Measurements from ENCODE around the gene RBP4. TPM values are rescaled to one million over a fixed set of nuclear protein-coding genes. Genes with fewer than 3 reads are reported as not detected.

Gene RBP4
- total RNA-seq, 4 donors from 2014 or later = 1.7 TPM; not detected in 3

DNA sequence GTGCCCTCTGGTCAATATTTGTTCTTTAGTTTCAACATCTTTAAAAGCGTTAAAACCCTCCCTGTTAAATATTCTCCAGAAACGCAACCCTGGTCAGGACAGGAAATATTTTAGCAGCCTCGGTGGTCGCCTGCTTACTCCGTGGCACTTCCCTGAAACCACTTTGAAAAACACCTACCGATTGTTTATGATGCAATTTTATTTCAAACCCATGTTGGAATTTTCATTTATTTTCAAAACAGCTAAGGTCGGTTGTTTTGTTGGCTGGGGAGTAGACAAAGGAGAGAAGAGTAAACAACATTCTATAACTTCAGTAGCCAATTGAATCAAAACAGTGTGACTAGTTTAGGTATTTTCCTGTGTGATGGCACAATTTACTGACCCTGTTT lies 733 bp upstream of the RBP4 start:
- intact Hi-C loops (cut with DNase I) = no loop called here
- Histone ChIP-seq H3K4me3 (peak overlapping the region in 1 of 4 donors; percentile 59), H3K27ac (no peak overlapping the region), H3K4me1 (peaks cover 3 to 15% (median 9%) of the 10 kb centered on the region in 3 donors), H3K36me3 (no peaks in the 10 kb centered on the region), H3K27me3 (peaks cover 0 to 72% (median 7%) of the 10 kb centered on the region in 4 donors), H3K9me3 (no peaks in the 10 kb centered on the region)
- DNase-seq = no peak
- TF ChIP-seq POLR2A (IDR thresholded peaks at IDR 0.05) = no peak
- TF ChIP-seq, protein P1, sequence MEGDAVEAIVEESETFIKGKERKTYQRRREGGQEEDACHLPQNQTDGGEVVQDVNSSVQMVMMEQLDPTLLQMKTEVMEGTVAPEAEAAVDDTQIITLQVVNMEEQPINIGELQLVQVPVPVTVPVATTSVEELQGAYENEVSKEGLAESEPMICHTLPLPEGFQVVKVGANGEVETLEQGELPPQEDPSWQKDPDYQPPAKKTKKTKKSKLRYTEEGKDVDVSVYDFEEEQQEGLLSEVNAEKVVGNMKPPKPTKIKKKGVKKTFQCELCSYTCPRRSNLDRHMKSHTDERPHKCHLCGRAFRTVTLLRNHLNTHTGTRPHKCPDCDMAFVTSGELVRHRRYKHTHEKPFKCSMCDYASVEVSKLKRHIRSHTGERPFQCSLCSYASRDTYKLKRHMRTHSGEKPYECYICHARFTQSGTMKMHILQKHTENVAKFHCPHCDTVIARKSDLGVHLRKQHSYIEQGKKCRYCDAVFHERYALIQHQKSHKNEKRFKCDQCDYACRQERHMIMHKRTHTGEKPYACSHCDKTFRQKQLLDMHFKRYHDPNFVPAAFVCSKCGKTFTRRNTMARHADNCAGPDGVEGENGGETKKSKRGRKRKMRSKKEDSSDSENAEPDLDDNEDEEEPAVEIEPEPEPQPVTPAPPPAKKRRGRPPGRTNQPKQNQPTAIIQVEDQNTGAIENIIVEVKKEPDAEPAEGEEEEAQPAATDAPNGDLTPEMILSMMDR (IDR thresholded peaks at IDR 0.05) = no peak
- 15 to 23% methylated on average over 7 of the region's 7 CpGs for whole genome bisulfite sequencing, 2 donors

DNA sequence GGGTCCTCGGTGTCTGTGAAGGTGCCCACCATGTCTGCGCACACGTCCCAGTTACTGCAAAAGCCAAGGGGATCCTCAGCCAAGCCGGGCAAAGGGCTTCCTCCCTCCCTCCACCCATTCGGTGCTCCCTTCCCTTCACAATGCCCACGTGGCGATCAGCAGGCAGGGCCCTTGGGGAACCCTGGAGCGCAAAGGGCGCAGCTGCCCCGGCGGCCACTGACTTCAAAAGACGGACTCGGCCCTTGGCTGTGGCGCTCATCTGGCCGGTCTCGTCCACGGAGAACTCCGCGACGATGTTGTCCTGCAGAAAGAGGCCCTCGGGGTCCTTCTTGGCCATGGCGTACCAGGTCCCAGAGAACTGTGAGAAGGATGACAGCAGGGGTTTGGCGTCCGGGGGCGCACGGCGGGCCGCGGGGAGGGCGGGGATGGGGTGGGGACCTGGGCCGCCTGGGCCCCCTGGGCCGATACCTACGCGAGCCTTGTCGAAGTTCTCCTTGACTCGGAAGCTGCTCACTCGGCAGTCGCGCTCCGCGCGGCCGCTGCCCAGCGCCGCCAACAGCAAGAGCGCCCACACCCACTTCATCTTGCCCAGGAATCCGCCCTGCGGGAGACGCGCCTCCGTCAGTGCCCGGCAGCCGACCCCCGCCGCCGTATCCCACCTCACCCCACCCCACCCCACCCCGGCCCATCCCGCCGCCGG lies 439 bp downstream of the RBP4 start:
- H3K4me1 ChIP-seq = peaks cover 3 to 15% (median 9%) of the 10 kb centered on the region in 3 donors
- TF ChIP-seq POLR2A (IDR thresholded peaks at IDR 0.05) = no peak
- TF ChIP-seq, protein P1 (IDR thresholded peaks at IDR 0.05) = no peak
- no peaks in the 10 kb centered on the region for H3K9me3 ChIP-seq
- peaks cover 0 to 69% (median 7%) of the 10 kb centered on the region in 4 donors for H3K27me3 ChIP-seq
- H3K27ac ChIP-seq = no peak overlapping the region
- H3K36me3 ChIP-seq = no peaks in the 10 kb centered on the region
- 30 to 47% methylated on average over 10 to 16 of the region's 60 CpGs for WGBS, 2 donors
- intact Hi-C loops (cut with DNase I) = no loop called here
- no peak for DNase-seq
- H3K4me3 ChIP-seq = peak overlapping the region; percentile 12 to 59 (median 30)

DNA sequence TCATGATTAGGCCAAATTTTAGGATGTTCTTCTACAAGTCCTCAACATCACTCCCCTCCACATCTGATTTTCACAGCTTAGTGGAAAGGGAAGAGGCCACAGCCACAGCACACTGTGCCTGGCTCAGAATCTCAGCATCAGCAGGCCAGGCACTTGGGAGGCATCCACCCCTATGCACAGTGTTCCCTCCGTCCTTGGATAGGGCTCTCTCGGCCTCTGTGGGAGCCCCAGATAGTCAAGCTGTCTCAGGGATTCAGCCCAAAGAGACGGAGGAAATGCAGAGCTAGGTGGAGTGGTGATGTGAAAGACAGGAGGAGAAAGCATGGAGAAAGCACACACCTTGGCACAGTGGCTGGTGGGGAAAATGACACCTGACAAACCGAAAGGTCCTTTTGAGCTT lies 1.3 kb downstream of the RBP4 start:
- WGBS, 2 donors = 93 to 95% methylated on average over 2 to 3 of the region's 4 CpGs
- no peak for DNase-seq
- peaks cover 3 to 15% (median 9%) of the 10 kb centered on the region in 3 donors for H3K4me1 ChIP-seq
- intact Hi-C loops (cut with DNase I) = no loop called here
- H3K27ac ChIP-seq = no peak overlapping the region
- H3K36me3 ChIP-seq = no peaks in the 10 kb centered on the region
- H3K4me3 ChIP-seq = no peak overlapping the region
- TF ChIP-seq, protein P1 (IDR thresholded peaks at IDR 0.05) = no peak
- no peak for TF ChIP-seq POLR2A (IDR thresholded peaks at IDR 0.05)
- no peaks in the 10 kb centered on the region for H3K9me3 ChIP-seq
- H3K27me3 ChIP-seq = peaks cover 0 to 61% (median 7%) of the 10 kb centered on the region in 4 donors

DNA sequence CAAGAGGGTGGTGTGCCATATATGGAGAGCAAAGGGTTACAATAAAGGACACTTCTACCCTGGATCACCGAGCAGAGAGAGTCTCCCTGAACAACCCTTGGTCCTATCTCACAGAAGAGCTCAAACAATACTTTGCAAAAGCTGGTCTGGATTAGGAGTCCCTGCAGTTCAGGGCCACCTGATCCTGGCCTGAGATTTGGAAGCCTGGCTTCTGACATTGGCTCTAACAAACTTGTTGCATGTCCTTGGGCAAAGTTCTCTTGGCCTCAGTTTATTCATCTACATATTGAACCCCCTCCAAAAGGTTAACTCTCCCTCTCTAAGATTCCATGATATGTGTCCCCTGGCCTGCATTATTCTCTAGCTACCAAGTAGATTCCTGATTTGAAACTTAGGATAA lies 1.7 kb downstream of the RBP4 start:
- Histone ChIP-seq H3K36me3 (no peaks in the 10 kb centered on the region), H3K27ac (no peak overlapping the region), H3K4me1 (peaks cover 3 to 15% (median 9%) of the 10 kb centered on the region in 3 donors), H3K27me3 (peaks cover 0 to 57% (median 7%) of the 10 kb centered on the region in 4 donors), H3K4me3 (no peak overlapping the region), H3K9me3 (no peaks in the 10 kb centered on the region)
- intact Hi-C loops (cut with DNase I) = no loop called here
- TF ChIP-seq POLR2A (IDR thresholded peaks at IDR 0.05) = no peak
- TF ChIP-seq, protein P1 (IDR thresholded peaks at IDR 0.05) = no peak
- no peak for DNase-seq
- WGBS, 2 donors = 44 to 57% methylated on average over 1 of the region's 1 CpG

DNA sequence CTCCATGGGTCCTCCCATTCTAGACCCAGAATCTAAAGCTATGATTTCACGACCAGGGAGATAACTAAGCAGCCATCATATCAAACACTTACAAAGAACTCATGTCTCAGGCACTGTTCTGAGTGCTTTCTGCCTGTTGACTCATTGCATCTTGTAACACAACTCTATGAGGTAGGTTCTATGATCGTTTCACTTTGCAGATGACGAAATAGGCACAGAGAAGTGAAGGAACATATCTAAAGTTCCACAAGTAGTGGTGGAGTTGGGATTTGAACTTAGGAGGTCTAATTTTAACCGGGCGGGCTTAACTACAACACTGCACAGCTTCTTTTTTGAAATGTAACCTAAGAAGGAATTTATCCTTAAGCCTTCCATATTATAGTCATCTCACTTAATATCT lies 2.9 kb downstream of the RBP4 start:
- intact Hi-C loops (cut with DNase I) = no loop called here
- Histone ChIP-seq H3K27ac (no peak overlapping the region), H3K27me3 (peaks cover 0 to 45% (median 7%) of the 10 kb centered on the region in 4 donors), H3K4me3 (no peak overlapping the region), H3K9me3 (no peaks in the 10 kb centered on the region), H3K4me1 (peaks cover 3 to 15% (median 9%) of the 10 kb centered on the region in 3 donors), H3K36me3 (no peaks in the 10 kb centered on the region)
- 77 to 90% methylated on average over 5 of the region's 5 CpGs for WGBS, 2 donors
- no peak for TF ChIP-seq POLR2A (IDR thresholded peaks at IDR 0.05)
- TF ChIP-seq, protein P1 (IDR thresholded peaks at IDR 0.05) = no peak
- DNase-seq = no peak

All from esophagus squamous epithelium (tissue), 5 donors.